Fibroblast of the aortic adventitia (primary cell): Measurements from ENCODE around the gene RNU5D-1. TPM values are rescaled to one million over a fixed set of nuclear protein-coding genes. Genes with fewer than 3 reads are reported as not detected.

Experiments
- DNase-seq: peaks from one replicate; pipeline ENCODE4 v3.0.0-alpha.2; 2010; ENCODE audit warnings: low read depth
- H3K4me3 ChIP-seq: 2 replicates; pipeline ENCODE4 v1.5.1; 2011; ENCODE audit warnings: low read depth, mild to moderate bottlenecking, control low read depth, low read length, moderate library complexity
- CTCF ChIP-seq: IDR thresholded peaks from 2 replicates; pipeline ENCODE4 v1.5.1; 2011; ENCODE audit warnings: mild to moderate bottlenecking, low read length, control low read depth, inconsistent platforms; ENCODE audit not compliant: insufficient read depth
- total RNA-seq: library from RNA; depleted of rRNA; stranded (reverse); fragments of >200 nt; gene quantifications from 2 replicates; pipeline ENCODE4 v1.2.3, GENCODE V29; 2012; ENCODE audit warnings: low replicate concordance

RNU5D-1 gene
- total RNA-seq, 1 donor = not detected

- H3K4me3 ChIP-seq = no peak overlapping the region
- no peak for DNase-seq
- TF ChIP-seq CTCF = no peak
Observed at GRCh38 chr1:44719318-44719717, 11.7 kb downstream of the RNU5D-1 start.

- no peak for TF ChIP-seq CTCF
- DNase-seq = no peak
- no peak overlapping the region for H3K4me3 ChIP-seq
Observed at GRCh38 chr1:44718091-44718490, 12.9 kb downstream of the RNU5D-1 start.

- peak; percentile 41 for DNase-seq
- no peak overlapping the region for H3K4me3 ChIP-seq
- no peak for TF ChIP-seq CTCF
Observed at GRCh38 chr1:44717653-44718052, 13.3 kb downstream of the RNU5D-1 start.

- DNase-seq = peak; percentile 21
- no peak overlapping the region for H3K4me3 ChIP-seq
- no peak for TF ChIP-seq CTCF
Observed at GRCh38 chr1:44717156-44717555, 13.8 kb downstream of the RNU5D-1 start.

- no peak overlapping the region for H3K4me3 ChIP-seq
- peak; percentile 93 for TF ChIP-seq CTCF
- DNase-seq = peak; percentile 85
Observed at GRCh38 chr1:44714944-44715571, 15.9 kb downstream of the RNU5D-1 start.

GRCh38 chr1:44714532-44714931 lies 16.4 kb downstream of the RNU5D-1 start:
- no peak for TF ChIP-seq CTCF
- DNase-seq = no peak
- H3K4me3 ChIP-seq = no peak overlapping the region

- no peak for TF ChIP-seq CTCF
- no peak overlapping the region for H3K4me3 ChIP-seq
- DNase-seq = no peak
Observed at GRCh38 chr1:44713321-44713781, 17.6 kb downstream of the RNU5D-1 start.
